Measurements from ENCODE around the gene CELF3. TPM values are rescaled to one million over a fixed set of nuclear protein-coding genes. Genes with fewer than 3 reads are reported as not detected.
"Not testable (repeated sequence)": the region's sequence is repeated elsewhere in the genome, so short reads cannot be mapped to it uniquely, and the experiment has no call there.

Gene CELF3
- total and polyA plus RNA-seq, 8 donors = 0.73 to 39.1 (median 1.2) TPM; not detected in 1

GRCh38 chr1:151680391-151680790 lies 36.2 kb downstream of the CELF3 start:
- Histone ChIP-seq H3K27me3 (no peaks in the 10 kb centered on the region), H3K27ac (peak overlapping the region in 3 of 5 donors; percentile 0 to 77 (median 59)), H3K4me1 (peaks cover 0 to 14% (median 0%) of the 10 kb centered on the region in 4 donors), H3K36me3 (peaks cover 10 to 49% (median 44%) of the 10 kb centered on the region in 4 donors), H3K9me3 (no peaks in the 10 kb centered on the region), H3K4me3 (no peak overlapping the region)
- TF ChIP-seq CTCF (IDR thresholded peaks at IDR 0.05) (no peak), EP300 (IDR thresholded peaks at IDR 0.05) (no peak), POLR2AphosphoS5 (IDR thresholded peaks at IDR 0.05) (no peak), POLR2A (IDR thresholded peaks at IDR 0.05) (no peak)
- DNase-seq = no peak
- WGBS, 5 donors = 50 to 79% (median 59%) methylated on average over 4 of the region's 4 CpGs
- intact Hi-C loops (cut with DNase I; ENCODE audit: low total_unique reads) = no loop called here

GRCh38 chr1:151673407-151673806 lies 43.2 kb downstream of the CELF3 start:
- Histone ChIP-seq H3K36me3 (peaks cover 6 to 58% (median 48%) of the 10 kb centered on the region in 4 donors), H3K4me1 (no peaks in the 10 kb centered on the region), H3K4me3 (no peak overlapping the region), H3K27me3 (no peaks in the 10 kb centered on the region), H3K9me3 (no peaks in the 10 kb centered on the region), H3K27ac (no peak overlapping the region)
- WGBS, 5 donors = 71 to 87% (median 76%) methylated on average over 1 of the region's 1 CpG
- intact Hi-C loops (cut with DNase I; ENCODE audit: low total_unique reads) = no loop called here
- DNase-seq = no peak
- no peak for TF ChIP-seq POLR2A (IDR thresholded peaks at IDR 0.05)
- TF ChIP-seq POLR2AphosphoS5 (IDR thresholded peaks at IDR 0.05) = no peak
- no peak for TF ChIP-seq EP300 (IDR thresholded peaks at IDR 0.05)
- TF ChIP-seq CTCF (IDR thresholded peaks at IDR 0.05) = no peak

- H3K27me3 ChIP-seq; intact Hi-C loops (cut with DNase I; ENCODE audit: low total_unique reads); H3K4me1 ChIP-seq; DNase-seq; H3K27ac ChIP-seq; H3K4me3 ChIP-seq; H3K9me3 ChIP-seq: not testable (repeated sequence)
- 74 to 86% (median 81%) methylated on average over 2 of the region's 2 CpGs for WGBS, 5 donors
- peaks cover 6 to 59% (median 42%) of the 10 kb centered on the region in 4 donors for H3K36me3 ChIP-seq
Observed at GRCh38 chr1:151670036-151670675, 46.4 kb downstream of the CELF3 start.

GRCh38 chr1:151668090-151668489 lies 48.5 kb downstream of the CELF3 start:
- TF ChIP-seq CTCF (IDR thresholded peaks at IDR 0.05) (no peak), POLR2AphosphoS5 (IDR thresholded peaks at IDR 0.05) (no peak), POLR2A (IDR thresholded peaks at IDR 0.05) (no peak), EP300 (IDR thresholded peaks at IDR 0.05) (no peak)
- Histone ChIP-seq H3K4me1 (peaks cover 0 to 10% (median 0%) of the 10 kb centered on the region in 4 donors), H3K27me3 (no peaks in the 10 kb centered on the region), H3K27ac (no peak overlapping the region), H3K36me3 (peaks cover 6 to 54% (median 36%) of the 10 kb centered on the region in 4 donors), H3K4me3 (no peak overlapping the region), H3K9me3 (no peaks in the 10 kb centered on the region)
- WGBS, 5 donors = 72 to 83% (median 79%) methylated on average over 3 of the region's 3 CpGs
- intact Hi-C loops (cut with DNase I; ENCODE audit: low total_unique reads) = no loop called here
- no peak for DNase-seq

GRCh38 chr1:151661751-151662150 lies 54.9 kb downstream of the CELF3 start:
- Histone ChIP-seq H3K9me3 (no peaks in the 10 kb centered on the region), H3K27ac (peak overlapping the region in 1 of 5 donors; percentile 21), H3K27me3 (no peaks in the 10 kb centered on the region), H3K4me3 (no peak overlapping the region), H3K4me1 (peaks cover 0 to 8% (median 0%) of the 10 kb centered on the region in 4 donors), H3K36me3 (peaks cover 6 to 75% (median 60%) of the 10 kb centered on the region in 4 donors)
- no peak for TF ChIP-seq EP300 (IDR thresholded peaks at IDR 0.05)
- TF ChIP-seq POLR2AphosphoS5 (IDR thresholded peaks at IDR 0.05) = no peak
- no peak for TF ChIP-seq POLR2A (IDR thresholded peaks at IDR 0.05)
- TF ChIP-seq CTCF (IDR thresholded peaks at IDR 0.05) = no peak
- WGBS, 5 donors = 34 to 45% (median 42%) methylated on average over 6 of the region's 6 CpGs
- peak in 1 of 2 donors; percentile 36 for DNase-seq
- intact Hi-C loops (cut with DNase I; ENCODE audit: low total_unique reads) = no loop called here

Data from stomach (tissue), 9 donors.